Stimulated activated CD4-positive, alpha-beta T cell treated with anti-CD3 and anti-CD28 coated beads, Interleukin-15, amount 100 ng/mL, for 24 hours (primary cell): ENCODE measurements around the gene USP10.

ENCODE experiments used
- DNase-seq: peaks from one replicate; pipeline ENCODE4 v3.0.0-alpha.2; 2020

Gene USP10

DNA sequence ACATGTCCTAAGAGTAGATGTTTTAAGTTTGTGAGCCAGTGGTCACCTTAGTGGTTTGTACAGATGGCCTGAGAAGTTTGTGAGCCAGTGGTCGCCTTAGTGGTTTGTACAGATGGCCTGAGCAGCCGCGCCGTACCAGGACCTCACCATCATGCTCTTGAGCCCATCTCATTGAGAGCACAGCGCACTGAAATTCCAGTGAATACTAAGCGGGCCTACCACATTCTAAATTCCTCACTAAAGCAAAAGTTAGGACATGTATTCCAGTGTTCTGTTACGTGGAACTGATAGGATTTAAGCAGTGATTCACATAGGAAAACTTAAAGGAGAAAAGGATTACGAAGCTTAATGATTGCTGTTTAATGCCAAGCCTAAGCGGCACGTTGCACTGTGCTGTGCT, 3.9 kb downstream of the USP10 start:
- DNase-seq = no peak

DNA sequence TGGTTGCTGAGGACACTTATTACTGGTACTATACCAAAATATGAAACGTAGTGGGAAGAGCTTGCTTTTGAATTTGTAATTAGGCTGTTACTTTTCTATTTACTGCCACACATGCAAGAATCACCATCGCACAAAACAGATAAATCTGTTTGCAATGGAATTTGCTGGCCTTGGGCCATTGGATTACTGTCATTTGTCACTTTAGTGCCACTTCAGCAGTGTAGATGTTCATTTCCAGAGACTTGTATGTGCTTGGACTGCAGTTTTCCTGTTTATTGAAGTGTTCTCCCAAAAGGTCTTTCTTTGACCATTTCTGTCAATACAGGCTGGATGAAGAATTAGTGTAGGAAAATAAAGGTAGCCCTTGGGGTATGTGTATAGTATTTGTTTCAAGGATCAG, 4.5 kb downstream of the USP10 start:
- DNase-seq = no peak

DNA sequence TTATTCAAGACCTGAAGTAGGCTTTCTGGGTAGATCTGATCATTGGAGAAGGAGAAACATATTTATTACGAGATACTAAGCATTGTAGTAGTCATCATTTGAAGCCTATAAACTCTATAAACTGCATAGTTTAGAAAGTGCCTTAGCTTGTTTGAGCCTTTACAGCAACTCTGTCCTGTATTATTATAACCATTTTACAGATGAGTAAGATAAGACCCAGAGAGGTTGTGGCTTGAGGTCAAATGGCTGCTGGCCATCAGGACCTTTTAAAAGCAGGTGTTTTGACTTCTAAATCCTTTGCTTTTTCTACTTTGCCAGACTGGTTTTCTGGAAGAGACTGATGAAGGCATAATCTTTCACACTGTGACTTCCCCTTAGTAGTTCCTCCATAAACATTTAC, 7.1 kb downstream of the USP10 start:
- no peak for DNase-seq

DNA sequence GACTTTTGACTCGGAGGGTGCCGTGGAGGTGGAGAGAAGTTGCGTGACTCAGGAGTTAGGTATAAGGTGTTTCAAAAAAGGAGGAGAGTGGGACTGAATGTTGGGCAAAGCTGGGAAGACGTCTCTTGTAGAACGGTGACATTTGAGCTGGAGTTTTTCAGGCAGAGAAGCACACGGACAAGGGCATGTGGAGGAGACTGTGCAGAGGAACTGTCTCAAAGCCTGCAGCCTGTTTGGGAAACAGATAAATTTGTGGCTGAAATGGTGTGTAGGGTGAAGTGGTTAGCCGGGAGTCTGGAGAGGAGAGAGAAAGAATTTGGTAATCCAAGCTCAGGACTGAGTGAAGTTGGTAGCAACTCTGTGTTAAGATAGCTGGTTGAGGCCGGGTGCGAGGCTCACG, 9.8 kb downstream of the USP10 start:
- DNase-seq = no peak

DNA sequence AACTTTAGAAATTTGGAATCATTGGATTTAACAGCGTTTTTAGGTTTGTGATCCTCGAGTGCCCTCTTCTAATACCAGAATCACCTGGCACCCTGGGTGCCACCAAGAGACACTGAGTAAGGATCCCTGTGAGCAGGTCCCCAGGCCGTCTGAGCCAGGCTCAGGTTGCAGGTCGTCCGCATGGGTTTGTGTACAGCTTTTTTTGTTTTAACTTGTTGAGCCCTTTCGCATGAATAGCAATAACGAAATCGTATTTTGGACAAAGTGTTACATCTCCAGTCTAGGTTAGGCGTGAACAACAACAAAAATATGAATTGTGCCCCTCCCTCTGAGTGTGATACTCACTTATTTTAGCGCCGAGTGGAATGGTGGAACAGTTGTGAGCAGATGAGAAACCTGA, 10.9 kb downstream of the USP10 start:
- no peak for DNase-seq

DNA sequence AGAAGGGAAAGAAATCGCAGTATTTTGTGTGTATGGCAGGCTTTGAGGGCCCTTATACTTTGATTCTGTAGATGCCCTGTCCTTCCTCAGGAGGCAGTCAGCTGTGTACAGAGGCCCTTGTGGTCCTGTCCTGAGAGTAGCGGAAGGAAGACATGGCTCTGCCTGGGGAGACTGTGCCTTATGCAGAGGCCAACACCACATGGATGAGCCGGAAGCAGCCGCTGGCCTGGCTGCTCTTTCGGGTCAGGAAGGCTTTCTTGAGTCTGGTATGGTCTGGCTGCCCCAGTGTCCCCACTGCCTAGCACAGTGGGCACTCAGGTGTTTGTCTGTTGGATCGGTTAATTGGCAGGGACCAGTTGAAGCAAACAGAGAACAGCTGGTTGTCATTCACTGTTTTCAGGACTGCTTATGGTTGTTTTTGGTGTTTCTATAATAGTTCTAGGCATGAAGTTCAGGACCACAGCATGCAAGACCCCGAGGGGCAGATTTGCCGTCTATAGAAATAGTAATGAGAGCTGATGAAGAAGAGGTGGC, 12.4 kb downstream of the USP10 start:
- no peak for DNase-seq

DNA sequence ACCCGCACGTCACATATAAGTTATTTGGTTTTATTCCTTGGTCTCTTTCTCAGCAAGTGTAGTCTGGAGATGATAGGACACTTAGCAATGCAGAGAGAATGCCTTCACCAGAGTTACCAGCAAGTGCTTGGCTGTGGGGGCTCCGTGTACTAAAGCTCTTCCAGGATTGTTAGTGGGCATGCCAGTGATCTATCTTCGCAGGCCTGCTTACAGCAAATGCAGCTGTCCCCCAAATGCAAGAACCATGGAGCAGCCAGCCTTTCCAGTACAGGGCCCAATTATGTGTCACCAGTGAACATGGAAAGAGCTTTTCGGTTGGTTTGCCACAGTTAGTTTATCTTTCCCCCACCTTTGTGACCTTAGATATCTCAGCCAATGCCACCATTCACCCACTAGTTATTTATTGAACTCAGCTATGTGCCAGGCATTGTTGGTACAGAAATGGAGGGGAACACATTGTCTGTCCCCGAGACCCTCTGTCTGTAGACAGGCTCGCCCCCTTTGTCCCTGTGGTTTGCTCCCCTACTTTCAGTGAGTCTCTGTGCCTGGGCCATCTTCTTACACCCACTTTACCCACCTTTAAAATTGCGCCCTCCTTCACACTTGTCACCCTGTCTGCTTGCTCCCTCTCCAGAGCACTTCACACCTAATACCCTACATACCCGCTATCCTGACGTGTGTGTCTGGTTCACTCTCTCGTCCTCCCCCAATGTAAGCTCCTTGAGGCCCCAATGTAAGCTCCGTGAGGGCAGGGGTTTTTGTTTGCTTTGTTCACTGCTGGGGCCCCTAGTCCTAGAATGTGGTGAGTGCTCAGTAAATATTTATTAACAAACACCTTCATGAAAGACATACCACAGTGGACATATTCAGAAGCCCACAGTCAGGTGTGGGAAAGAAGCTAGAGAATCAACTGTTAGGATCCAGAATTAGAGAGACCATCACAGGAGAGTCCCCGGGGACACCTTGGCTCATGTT, 13.3 kb downstream of the USP10 start:
- DNase-seq = no peak

DNA sequence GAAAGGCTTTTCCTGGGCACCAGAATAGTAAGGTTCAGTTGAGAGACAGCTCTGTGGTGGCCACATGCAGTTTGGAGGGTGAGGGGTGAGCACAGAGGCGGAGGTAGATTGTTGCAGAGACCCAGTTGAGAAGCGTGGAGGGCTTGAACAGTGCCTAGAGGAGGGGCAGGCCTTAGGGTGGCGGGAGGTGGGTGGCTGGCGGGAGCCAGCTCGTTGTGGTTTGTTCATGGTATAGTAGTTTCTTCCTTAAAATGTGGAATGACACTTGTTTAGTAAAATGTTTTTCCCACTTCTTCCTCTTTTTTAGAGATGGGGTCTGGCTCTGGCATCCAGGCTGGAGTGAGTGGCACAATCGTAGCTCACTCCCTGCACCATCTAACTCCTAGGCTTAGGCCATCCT, 14.2 kb downstream of the USP10 start:
- DNase-seq = no peak

DNA sequence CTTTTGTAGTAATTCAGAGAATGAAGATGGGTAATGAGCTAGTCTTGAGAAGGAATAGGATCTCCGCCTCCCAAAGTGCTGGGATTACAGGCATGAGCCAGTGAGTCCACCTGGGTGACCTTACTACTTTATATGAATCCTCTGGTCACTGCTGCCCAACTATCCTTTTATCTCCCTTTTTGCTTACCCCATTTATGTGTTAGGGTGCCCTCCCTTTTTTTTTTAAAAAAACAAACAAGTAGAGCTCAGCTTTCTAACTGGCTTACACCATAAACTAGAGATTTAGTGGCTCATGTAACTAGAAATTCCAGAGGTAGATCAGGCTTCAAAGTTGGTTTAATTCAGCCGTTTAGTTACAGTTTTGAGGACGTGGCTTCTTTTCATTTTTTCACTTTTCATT, 15.6 kb downstream of the USP10 start:
- DNase-seq = no peak

DNA sequence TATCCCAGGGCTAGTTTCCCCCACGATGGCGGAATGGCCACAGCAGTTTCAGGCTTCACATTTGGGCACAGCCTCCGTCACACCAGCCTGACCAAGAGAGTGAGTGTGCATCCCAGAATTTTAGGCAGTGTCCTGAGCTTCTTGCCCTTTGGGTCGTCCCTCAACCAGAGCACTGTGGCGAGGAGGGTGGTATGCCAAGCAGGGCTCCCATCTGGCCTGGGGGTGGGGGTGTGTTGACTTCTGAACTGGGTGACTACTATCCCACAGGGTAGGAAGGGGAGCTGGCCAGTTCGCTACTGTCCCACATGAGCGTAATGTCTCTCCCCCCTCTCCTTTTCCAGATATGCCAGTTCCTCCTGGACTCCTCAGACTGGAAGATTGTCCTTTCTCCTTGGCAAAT, 16.1 kb downstream of the USP10 start:
- no peak for DNase-seq

DNA sequence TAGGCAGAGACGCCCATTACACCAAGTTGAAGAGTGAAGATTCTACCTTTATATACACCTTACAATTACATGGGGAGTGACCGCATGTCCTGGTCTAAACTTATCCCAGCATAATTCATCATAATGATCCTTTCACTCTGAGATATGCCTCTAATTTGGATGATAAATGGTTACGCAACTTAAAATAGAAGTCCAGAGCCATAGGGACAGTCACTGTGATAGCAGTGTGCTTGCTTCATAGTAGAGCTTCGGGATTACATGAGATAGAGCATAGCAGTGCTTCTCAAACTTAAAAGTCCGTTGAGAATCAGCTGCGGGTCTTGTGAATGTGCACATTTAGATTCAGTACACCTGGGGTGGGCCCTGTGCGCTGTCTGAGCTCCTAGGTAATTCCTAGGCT, 16.9 kb downstream of the USP10 start:
- DNase-seq = no peak

DNA sequence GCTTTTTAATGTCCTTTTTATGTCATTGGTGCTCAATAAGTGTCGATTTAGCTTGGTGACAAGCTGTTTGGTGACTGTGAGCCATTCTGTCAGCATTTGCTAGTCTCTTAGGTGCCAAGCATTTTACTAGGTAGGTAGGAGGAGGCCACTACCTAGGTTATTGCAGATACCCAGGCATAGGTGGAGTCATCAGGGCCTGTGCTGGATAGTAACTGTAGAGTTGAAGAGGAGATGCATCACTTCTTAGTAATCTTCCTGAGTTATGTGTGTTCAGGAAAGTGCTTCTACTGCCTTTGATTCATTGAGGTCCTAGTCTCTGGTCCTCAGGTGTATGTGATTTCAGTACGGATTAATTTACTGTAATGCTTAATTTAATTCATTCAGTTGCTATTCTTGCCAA, 17.7 kb downstream of the USP10 start:
- no peak for DNase-seq

DNA sequence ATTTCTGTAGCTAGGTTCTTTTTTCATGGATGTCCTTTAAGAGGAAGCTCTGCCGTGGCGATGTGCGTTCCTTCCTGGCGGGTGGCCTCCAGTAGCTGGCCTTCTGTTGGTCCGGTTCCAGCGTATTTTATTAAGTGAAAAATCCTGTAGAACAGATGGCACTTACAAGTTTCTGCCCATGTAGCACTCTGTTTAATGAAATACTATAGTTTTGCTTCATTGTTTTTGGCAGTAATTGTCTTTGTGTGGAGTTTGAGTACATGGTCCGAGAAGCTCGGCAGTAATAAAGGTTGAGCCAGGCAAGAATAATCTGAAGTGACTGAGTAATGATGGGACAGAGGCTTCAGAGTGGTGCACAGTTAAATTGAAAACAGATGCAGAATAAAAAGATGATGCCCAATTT, 20.4 kb downstream of the USP10 start:
- no peak for DNase-seq

DNA sequence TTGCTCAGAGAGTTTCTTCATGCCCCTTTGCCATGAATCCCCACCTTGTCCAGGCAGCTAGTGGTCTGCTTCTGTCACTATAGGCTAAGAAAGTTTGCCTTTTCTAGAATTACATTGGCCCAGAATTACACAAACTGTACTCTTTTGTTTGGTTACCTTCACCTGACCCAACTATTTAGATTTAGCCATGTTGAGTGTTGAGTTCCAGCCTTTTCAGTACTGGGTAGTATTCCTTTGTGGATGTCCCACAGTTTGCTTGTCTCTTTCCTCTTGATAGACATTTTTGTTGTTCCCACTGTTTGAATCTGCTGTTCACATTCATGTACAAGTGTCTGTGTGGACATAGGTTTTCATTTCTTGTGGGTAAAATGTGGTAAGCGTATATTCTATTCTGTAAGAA, 22.3 kb downstream of the USP10 start:
- no peak for DNase-seq

DNA sequence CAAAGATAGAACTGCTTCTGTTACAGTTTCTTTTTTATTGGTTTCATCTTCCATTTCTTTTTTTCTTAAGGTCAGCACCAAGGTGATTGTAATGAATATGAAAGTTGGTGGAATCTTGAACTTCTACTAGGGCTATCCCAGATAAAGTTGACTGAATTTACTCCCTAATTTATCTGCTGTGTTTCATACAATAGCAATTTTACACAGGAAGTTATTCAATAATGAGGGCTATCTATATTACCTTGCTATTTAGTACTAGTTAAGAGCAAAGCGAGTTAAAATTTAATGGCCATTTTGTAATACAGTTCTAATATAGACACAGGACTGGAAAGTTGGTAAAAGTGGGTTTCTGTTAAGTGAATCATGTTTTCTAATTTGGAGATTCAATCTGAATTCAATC, 24.1 kb downstream of the USP10 start:
- DNase-seq = no peak

DNA sequence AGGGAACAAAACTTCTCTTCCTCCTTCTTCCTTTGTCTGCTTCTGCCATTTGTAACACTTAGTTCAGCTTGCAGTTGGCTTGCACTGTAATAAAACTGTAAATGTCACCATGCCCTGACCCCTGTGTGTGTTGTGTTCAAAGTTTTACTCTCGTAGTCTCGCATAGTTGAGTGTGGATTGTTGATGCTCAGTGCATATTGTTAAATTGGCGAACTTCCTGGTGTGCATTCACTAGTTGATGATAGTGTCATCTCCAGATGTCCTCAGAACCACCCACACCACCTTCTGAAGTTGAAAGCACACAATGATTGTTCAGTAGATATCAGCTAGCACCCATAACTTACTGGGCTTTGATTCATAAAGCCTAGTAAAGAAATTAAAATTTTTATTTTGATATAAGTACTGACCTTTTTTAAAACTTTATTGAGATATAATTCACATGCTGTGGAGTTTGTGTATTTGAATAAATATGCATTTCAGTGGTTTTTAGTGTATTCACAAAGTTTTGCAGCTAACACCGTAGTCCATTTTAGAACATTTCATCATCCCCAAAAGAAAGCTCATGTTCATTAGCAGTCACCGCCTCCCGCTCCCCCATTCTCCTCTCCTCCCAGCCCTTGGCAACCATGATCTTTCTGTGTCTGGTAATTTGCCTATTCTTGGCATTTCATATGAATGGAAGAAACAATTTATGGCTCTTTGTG, 25.0 kb downstream of the USP10 start:
- peak; percentile 21 for DNase-seq

DNA sequence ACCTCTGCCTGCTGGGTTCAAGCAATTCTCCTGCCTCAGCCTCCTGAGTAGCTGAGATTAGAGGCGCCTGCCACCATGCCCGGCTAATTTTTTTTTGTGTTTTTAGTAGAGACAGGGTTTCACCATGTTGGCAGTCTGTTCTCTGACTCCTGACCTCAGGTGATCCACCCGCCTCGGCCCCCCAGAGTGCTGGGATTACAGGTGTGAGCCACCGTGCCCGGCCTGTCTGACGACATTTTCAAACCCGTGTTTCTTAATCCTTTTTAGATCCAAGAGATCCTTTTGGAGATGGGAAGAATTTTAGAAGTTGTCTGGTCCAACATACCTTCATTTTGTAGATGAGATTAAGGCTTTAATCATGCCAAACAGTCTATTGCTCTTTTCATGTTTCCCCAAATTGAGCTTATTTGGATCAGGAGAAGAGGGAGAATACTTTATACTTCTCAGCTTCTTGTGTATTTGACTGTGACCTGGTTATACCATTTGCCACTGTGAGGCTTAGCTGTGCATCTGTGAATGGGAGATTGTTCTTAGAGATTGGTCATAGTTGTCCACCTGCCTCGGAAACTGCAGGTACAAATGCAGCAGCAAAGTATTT, 25.8 kb downstream of the USP10 start:
- no peak for DNase-seq

DNA sequence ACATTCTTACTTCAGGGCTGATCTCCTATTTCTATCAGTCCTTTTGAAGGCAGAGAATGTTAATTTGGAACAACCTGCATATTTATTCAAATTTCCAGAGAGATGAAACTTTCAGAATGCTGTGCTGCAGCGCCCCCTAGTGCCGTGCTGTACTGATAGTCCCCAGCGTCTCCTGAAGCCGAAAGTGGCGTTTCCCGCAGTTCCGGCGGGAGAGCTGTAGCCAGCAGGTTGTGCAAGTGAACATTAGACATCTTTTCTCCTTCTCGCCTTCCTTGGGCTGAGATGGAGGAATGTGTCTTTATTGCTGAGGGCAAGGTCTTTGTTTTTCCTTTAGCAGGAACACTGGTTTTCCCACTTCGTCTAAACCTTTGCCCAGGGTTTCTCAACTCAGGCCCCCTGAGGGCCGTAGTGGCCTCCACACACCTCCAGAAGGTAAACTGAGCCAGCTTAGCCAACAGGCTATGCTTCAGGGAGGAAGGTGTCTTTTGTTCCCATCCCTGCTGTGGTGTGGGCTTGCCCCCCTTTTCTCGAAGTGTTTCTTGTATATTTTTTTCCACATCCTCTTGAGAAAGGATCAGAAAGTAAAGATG, 26.4 kb downstream of the USP10 start:
- peak; percentile 89 for DNase-seq

DNA sequence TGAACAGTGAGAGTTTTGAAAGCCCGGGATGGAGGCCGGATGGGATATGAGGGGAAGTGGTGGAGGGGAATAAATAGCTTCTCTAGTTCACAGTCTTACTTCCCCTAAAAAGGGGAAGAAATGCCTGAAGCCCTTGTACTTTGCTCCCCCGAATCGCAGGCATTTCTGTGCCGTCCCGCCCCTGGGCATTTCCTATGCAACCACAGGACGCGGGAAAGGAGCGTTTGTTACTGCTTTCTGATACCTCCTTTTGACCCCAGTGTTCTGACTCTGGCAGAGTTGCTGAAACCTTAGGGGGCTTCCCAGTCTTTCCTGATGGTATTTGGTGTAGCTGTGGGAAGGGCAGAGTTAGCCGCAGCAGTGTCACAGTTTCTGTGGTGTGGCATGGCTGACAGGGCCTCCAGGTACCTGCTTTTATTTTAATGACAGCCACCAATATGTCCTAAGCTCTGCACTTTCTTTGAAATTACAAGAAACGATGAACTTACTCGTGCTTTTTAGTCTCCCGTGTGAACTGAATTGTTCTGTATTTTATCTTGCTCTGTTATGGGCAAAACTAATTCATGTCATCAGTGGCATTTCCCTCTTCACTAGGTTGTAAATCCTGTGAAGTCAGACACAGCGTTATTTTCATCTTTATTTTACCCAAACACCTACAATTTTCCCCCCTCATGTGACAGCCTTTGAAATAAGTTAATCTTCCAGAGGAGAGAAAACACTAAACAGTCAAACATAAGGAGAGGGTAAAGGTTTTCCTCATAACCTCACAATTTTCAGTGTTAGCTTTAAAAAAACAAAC, 27.1 kb downstream of the USP10 start:
- peak; percentile 9 for DNase-seq

DNA sequence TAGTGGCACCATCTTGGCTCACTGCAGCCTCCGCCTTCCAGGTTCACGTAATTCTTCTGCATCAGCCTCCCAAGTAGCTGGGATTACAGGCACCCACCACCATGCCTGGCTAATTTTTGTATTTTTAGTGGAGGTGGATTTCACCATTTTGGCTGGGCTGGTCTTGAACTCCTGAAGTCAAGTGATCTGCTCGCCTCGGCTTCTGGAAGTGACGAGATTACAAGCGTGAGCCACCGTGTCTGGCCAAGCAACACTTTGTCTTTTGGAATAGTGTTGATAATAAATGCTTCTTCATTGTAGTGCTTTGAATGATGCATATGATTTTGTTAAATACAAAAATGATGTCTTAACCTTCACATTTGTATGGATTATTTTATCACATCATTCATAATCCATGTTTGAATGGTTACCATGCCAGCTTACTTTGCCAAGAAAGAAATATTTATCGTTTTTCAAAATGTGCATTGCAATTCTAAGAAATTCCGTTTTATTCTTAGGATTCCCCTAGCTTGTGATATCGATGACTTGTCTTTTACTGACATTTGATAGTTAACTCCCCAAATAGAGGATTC, 29.1 kb downstream of the USP10 start:
- no peak for DNase-seq

DNA sequence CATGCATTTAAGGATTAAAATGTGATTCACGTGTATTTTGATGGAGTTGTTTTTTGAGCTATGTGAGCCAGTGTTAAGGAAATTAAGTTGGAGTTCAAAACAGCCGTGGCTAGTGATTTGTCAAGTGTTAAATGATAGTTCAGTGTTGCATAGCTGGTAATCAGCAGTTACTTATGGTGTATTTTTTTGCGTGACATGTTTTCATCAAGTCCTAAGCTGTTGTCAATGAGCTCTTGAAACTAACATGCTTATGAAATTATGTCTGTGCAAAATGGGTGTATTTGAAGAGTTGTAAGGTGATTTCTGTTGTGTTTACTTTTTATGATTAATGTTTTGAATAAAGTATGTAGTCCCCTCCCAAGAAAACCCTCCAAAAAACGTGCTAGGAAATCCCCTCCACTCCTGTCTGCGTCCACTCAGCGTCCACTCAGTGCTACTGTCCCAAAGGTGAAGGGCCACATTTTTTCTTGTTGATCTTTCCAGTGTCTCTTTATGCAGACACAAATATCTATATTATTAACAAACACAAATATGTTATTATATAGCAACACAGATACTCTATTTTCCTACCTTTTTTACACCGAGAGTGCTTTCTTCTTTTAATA, 30.0 kb downstream of the USP10 start:
- no peak for DNase-seq
